ENCODE measurements around the gene PCF11. TPM values are rescaled to one million over a fixed set of nuclear protein-coding genes. Genes with fewer than 3 reads are reported as not detected.

Gene PCF11
- total RNA-seq, 6 donors from 2014 or later, result 51.2 to 117 (median 58.5) TPM

DNA sequence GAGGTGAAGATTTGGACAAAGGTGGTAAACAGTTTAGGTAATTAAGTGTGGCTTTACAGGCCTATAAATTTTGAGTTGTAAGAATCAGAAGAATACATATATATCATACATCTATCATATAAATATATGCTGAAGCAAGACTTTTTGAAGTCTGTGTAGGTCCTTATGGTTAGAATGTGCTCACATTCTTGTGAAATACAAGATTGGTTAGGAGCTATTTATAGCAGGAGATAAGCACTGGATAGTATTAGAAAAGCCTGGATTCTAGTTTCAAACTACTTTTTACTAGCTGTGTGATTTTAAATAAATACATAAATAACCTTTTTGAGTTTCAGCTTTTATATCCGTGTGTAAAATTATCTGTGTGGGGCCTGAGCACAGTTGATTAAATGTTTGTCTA is 78.9 kb downstream of the PCF11 start:
- WGBS, 2 donors, result 51 to 57% methylated on average over 1 of the region's 1 CpG
- TF ChIP-seq, protein P1, sequence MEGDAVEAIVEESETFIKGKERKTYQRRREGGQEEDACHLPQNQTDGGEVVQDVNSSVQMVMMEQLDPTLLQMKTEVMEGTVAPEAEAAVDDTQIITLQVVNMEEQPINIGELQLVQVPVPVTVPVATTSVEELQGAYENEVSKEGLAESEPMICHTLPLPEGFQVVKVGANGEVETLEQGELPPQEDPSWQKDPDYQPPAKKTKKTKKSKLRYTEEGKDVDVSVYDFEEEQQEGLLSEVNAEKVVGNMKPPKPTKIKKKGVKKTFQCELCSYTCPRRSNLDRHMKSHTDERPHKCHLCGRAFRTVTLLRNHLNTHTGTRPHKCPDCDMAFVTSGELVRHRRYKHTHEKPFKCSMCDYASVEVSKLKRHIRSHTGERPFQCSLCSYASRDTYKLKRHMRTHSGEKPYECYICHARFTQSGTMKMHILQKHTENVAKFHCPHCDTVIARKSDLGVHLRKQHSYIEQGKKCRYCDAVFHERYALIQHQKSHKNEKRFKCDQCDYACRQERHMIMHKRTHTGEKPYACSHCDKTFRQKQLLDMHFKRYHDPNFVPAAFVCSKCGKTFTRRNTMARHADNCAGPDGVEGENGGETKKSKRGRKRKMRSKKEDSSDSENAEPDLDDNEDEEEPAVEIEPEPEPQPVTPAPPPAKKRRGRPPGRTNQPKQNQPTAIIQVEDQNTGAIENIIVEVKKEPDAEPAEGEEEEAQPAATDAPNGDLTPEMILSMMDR (IDR thresholded peaks at IDR 0.05), result no peak
- no peak for TF ChIP-seq EP300 (IDR thresholded peaks at IDR 0.05)
- TF ChIP-seq POLR2A (IDR thresholded peaks at IDR 0.05), result no peak
- TF ChIP-seq POLR2AphosphoS5 (IDR thresholded peaks at IDR 0.05), result no peak

More for the DNA sequence above, 78.9 kb downstream of the PCF11 start:
- H3K4me3 ChIP-seq, result no peak overlapping the region
- H3K27ac ChIP-seq, result no peak overlapping the region
- no peak for ATAC-seq (ENCODE audit: low FRiP score in 2 of 2)
- no peaks in the 10 kb centered on the region for H3K4me1 ChIP-seq
- H3K36me3 ChIP-seq, result no peaks in the 10 kb centered on the region
- no peaks in the 10 kb centered on the region for H3K9me3 ChIP-seq
- no peak for DNase-seq
- H3K27me3 ChIP-seq, result no peaks in the 10 kb centered on the region

Small RNA genes lying within 50 kb of the gene (small RNA-seq; reads per million reads assigned to genes)
- gene AP000873.5, result 0 reads per million in 4 donors

Other genes starting within 250 kb of the PCF11 start
- gene RAB30, start 85.2 kb upstream of the PCF11 start, total RNA-seq, result 10 to 100 TPM in 3 of 6 donors, 1 to 10 TPM in 3; 2.7 to 19.3 (median 9.6) TPM
- gene ANKRD42, start 36.6 kb downstream of the PCF11 start, total RNA-seq, result 10 to 100 TPM; 11.1 to 30.4 (median 15.4) TPM
- gene CCDC90B, start 129.2 kb downstream of the PCF11 start, total RNA-seq, result 10 to 100 TPM in 5 of 6 donors, 1 to 10 TPM in 1; 8.9 to 40.7 (median 20.9) TPM

Data from upper lobe of left lung (tissue), 6 donors.